Endothelial cell of umbilical vein (primary cell): ENCODE results near the gene PRDM1.

Source experiments
- FOS ChIP-seq: IDR thresholded peaks from 2 replicates; pipeline ENCODE4 v1.6.1; 2011; ENCODE audit warnings: mild to moderate bottlenecking, low read length, moderate library complexity, borderline replicate concordance; ENCODE audit not compliant: insufficient read depth
- POLR2AphosphoS5 ChIP-seq: IDR thresholded peaks from 2 replicates; pipeline ENCODE4 v1.6.1; 2012; ENCODE audit warnings: low read depth, mild to moderate bottlenecking, control low read depth, low read length, moderate library complexity; ENCODE audit not compliant: insufficient read depth
- TF ChIP-seq, protein P1 (sequence below), 2 donors: IDR thresholded peaks; 1 replicate in 1 of 2; 2 replicates in 1 of 2; pipeline ENCODE4 v1.5.1; 2011; ENCODE audit warnings: low read length in 2 of 2, mild to moderate bottlenecking in 2 of 2, moderate library complexity in 2 of 2, control low read depth in 1 of 2, inconsistent platforms in 1 of 2, low read depth in 1 of 2; ENCODE audit not compliant: insufficient read depth in 1 of 2; ENCODE audit errors: extremely low read depth in 1 of 2

DNA sequence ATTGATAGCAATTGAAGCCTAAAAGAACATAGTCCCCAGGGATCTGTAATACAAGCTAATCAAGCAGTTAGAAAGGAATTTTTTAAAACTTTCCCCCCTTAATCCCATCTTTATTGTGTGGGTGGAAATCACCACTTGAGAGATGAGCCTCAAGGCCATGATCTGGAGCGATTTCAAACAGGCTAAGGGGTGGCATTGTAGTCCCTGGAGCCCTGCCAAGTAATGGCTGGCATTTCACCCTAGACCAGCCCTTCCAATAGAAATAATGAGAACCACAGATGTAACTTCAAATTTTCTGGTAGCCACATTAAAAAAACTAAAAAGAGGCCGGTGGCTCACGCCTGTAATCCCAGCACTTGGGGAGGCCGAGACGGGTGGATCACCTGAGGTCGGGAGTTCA is 46.9 kb downstream of the PRDM1 start:
- no peak for TF ChIP-seq POLR2AphosphoS5
- no peak for TF ChIP-seq FOS
- TF ChIP-seq, protein P1, sequence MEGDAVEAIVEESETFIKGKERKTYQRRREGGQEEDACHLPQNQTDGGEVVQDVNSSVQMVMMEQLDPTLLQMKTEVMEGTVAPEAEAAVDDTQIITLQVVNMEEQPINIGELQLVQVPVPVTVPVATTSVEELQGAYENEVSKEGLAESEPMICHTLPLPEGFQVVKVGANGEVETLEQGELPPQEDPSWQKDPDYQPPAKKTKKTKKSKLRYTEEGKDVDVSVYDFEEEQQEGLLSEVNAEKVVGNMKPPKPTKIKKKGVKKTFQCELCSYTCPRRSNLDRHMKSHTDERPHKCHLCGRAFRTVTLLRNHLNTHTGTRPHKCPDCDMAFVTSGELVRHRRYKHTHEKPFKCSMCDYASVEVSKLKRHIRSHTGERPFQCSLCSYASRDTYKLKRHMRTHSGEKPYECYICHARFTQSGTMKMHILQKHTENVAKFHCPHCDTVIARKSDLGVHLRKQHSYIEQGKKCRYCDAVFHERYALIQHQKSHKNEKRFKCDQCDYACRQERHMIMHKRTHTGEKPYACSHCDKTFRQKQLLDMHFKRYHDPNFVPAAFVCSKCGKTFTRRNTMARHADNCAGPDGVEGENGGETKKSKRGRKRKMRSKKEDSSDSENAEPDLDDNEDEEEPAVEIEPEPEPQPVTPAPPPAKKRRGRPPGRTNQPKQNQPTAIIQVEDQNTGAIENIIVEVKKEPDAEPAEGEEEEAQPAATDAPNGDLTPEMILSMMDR (IDR thresholded peaks at IDR 0.05; ENCODE audit: extremely low read depth in 1 of 2, insufficient read depth in 1 of 2, low read depth in 1 of 2, low read length in 2 of 2) = no peak
